H1 (cell line): Measurements from ENCODE around the gene PSMC5. TPM values are rescaled to one million over a fixed set of nuclear protein-coding genes. Genes with fewer than 3 reads are reported as not detected.

Source experiments
- CTCF ChIA-PET: fragments of 300-600 bp; sonication (Branson Sonifier 250); formaldehyde crosslinking; loops from one replicate; lab custom pipeline; 2021; ENCODE audit not compliant: partially characterized antibody; lab: Charles Lee
- POLR2A ChIA-PET: fragments of 300-600 bp; sonication (Branson Sonifier 250); formaldehyde crosslinking; loops from one replicate; lab custom pipeline; 2021; ENCODE audit warnings: inconsistent platforms; ENCODE audit not compliant: partially characterized antibody; lab: Charles Lee
- DNase-seq, 2 experiments: peaks; one replicate each; pipeline versions ENCODE4 v3.0.0 to v3.0.0-alpha.2; 2010 to 2022; ENCODE audit warnings: low spot score in 2 of 2, low read depth in 1 of 2, mixed read lengths in 1 of 2
- FAIRE-seq: peaks from 2 replicates; lab custom pipeline; 2011; peaks lifted over from hg19 to GRCh38; lab: Jason Lieb, UNC
- H2AFZ ChIP-seq: 2 replicates; pipeline ENCODE4 v1.8.1; 2012; ENCODE audit warnings: low read length, inconsistent platforms
- H2AK5ac ChIP-seq: 2 replicates; pipeline ENCODE4 v1.6.1; 2013; ENCODE audit warnings: low read depth, low read length
- H2BK120ac ChIP-seq: replicated peaks from 2 replicates; pipeline ENCODE3; 2013; ENCODE audit warnings: low read depth, low read length, inconsistent platforms
- H2BK12ac ChIP-seq: 2 replicates; pipeline ENCODE4 v1.6.1; 2013; ENCODE audit warnings: low read depth, low read length
- H2BK15ac ChIP-seq: 2 replicates; pipeline ENCODE4 v1.6.1; 2013; ENCODE audit warnings: low read length
- H2BK20ac ChIP-seq: 2 replicates; pipeline ENCODE4 v1.6.1; 2013; ENCODE audit warnings: low read length
- H2BK5ac ChIP-seq: 2 replicates; pipeline ENCODE4 v1.6.1; 2013; ENCODE audit warnings: low read depth, low read length
- H3K14ac ChIP-seq: 2 replicates; pipeline ENCODE4 v1.6.1; 2013; ENCODE audit warnings: inconsistent platforms; ENCODE audit not compliant: insufficient read length
- H3K18ac ChIP-seq: 2 replicates; pipeline ENCODE4 v1.6.1; 2013; ENCODE audit warnings: low read length; ENCODE audit errors: extremely low read depth
- H3K23ac ChIP-seq: 2 replicates; pipeline ENCODE4 v1.6.1; 2013; ENCODE audit warnings: inconsistent platforms; ENCODE audit not compliant: insufficient read length
- H3K23me2 ChIP-seq: 2 replicates; pipeline ENCODE4 v1.6.1; 2013; ENCODE audit warnings: low read depth, low read length
- H3K27ac ChIP-seq: 2 replicates; pipeline ENCODE4 v1.6.1; 2011; ENCODE audit warnings: low read depth, low read length, inconsistent platforms
- H3K27me3 ChIP-seq, 4 experiments: replicated peaks in 1 of 4; 1 replicate in 1 of 4; 2 replicates in 3 of 4; pipeline versions ENCODE4 v1.6.1 to v1.8.1; 2011 to 2013; ENCODE audit warnings: low read length in 3 of 4, mild to moderate bottlenecking in 3 of 4, inconsistent platforms in 2 of 4, mixed read lengths in 2 of 4, moderate library complexity in 1 of 4; ENCODE audit not compliant: control insufficient read depth in 3 of 4, insufficient read depth in 3 of 4; ENCODE audit errors: extremely low read depth in 1 of 4
- H3K36me3 ChIP-seq, 4 experiments: 2 replicates each; pipeline versions ENCODE4 v1.6.1 to v1.8.1; 2011 to 2013; ENCODE audit warnings: mild to moderate bottlenecking in 4 of 4, low read length in 3 of 4, moderate library complexity in 2 of 4, control low read depth in 1 of 4, inconsistent platforms in 1 of 4; ENCODE audit not compliant: insufficient read depth in 4 of 4, control insufficient read depth in 2 of 4
- H3K4ac ChIP-seq: replicated peaks from 2 replicates; pipeline ENCODE3; 2013; ENCODE audit warnings: low read length, low read depth, mixed read lengths, inconsistent platforms; ENCODE audit not compliant: insufficient read length
- H3K4me1 ChIP-seq, 4 experiments: replicated peaks in 1 of 4; 1 replicate in 1 of 4; 2 replicates in 3 of 4; pipeline versions ENCODE4 v1.6.1 to v1.8.1; 2011 to 2013; ENCODE audit warnings: low read length in 3 of 4, inconsistent platforms in 2 of 4, mixed read lengths in 1 of 4; ENCODE audit not compliant: insufficient read depth in 4 of 4, control insufficient read depth in 3 of 4
- H3K4me2 ChIP-seq, 2 experiments: 2 replicates each; pipeline versions ENCODE4 v1.6.1 to v1.8.1; 2011 to 2013; ENCODE audit warnings: low read depth in 2 of 2, low read length in 2 of 2, control low read depth in 1 of 2, inconsistent platforms in 1 of 2, mild to moderate bottlenecking in 1 of 2; ENCODE audit not compliant: insufficient read depth in 1 of 2
- H3K4me3 ChIP-seq, 4 experiments: fragments of 200-600, 300-600 bp in 1 of 4; sonication (generic), shearing (Covaris generic), sonication (Bioruptor Twin) in 1 of 4; 2 replicates each; pipeline versions ENCODE4 v1.5.1 to v1.8.1; 2011 to 2016; ENCODE audit warnings: low read length in 4 of 4, low read depth in 3 of 4, control low read depth in 2 of 4, inconsistent platforms in 2 of 4, mild to moderate bottlenecking in 2 of 4, mixed read lengths in 1 of 4, moderate library complexity in 1 of 4; ENCODE audit not compliant: insufficient read depth in 2 of 4; ENCODE audit errors: extremely low read depth in 1 of 4
- H3K56ac ChIP-seq: replicated peaks from 2 replicates; pipeline ENCODE3; 2013; ENCODE audit warnings: low read depth, mild to moderate bottlenecking, mixed read lengths, low read length, inconsistent platforms; ENCODE audit not compliant: insufficient read length
- H3K79me1 ChIP-seq: 2 replicates; pipeline ENCODE4 v1.6.1; 2013; ENCODE audit warnings: low read depth, low read length, control low read depth
- H3K79me2 ChIP-seq, 2 experiments: 2 replicates each; pipeline versions ENCODE4 v1.6.1 to v1.8.1; 2012 to 2013; ENCODE audit warnings: low read length in 2 of 2, mild to moderate bottlenecking in 2 of 2, inconsistent platforms in 1 of 2; ENCODE audit not compliant: insufficient read depth in 2 of 2, control insufficient read depth in 1 of 2
- H3K9ac ChIP-seq, 4 experiments: replicated peaks in 1 of 4; 1 replicate in 1 of 4; 2 replicates in 3 of 4; pipeline versions ENCODE4 v1.6.1 to v1.8.1; 2011 to 2013; ENCODE audit warnings: low read depth in 3 of 4, low read length in 3 of 4, control low read depth in 2 of 4, mild to moderate bottlenecking in 2 of 4, moderate library complexity in 2 of 4, inconsistent platforms in 1 of 4; ENCODE audit errors: extremely low read depth in 1 of 4
- H3K9me3 ChIP-seq, 2 experiments: 2 replicates each; pipeline versions ENCODE4 v1.6.1 to v1.8.1; 2012 to 2013; ENCODE audit warnings: mild to moderate bottlenecking in 2 of 2, moderate library complexity in 2 of 2, control low read depth in 1 of 2, inconsistent platforms in 1 of 2, low read depth in 1 of 2, low read length in 1 of 2, mixed read lengths in 1 of 2; ENCODE audit not compliant: insufficient read depth in 2 of 2
- H4K20me1 ChIP-seq, 2 experiments: replicated peaks in 1 of 2; 2 replicates each; pipeline versions ENCODE3 to v1.8.1; 2011 to 2013; ENCODE audit warnings: inconsistent platforms in 2 of 2, low read length in 2 of 2, mild to moderate bottlenecking in 1 of 2; ENCODE audit not compliant: insufficient read depth in 2 of 2, control insufficient read depth in 1 of 2
- H4K5ac ChIP-seq: 2 replicates; pipeline ENCODE4 v1.6.1; 2013; ENCODE audit warnings: low read length, low read depth, mixed read lengths, inconsistent platforms; ENCODE audit not compliant: insufficient read length
- H4K8ac ChIP-seq: 2 replicates; pipeline ENCODE4 v1.8.0; 2013; ENCODE audit warnings: mild to moderate bottlenecking, moderate library complexity, low read length, inconsistent platforms; ENCODE audit not compliant: insufficient read depth; ENCODE audit errors: extremely low read depth
- H4K91ac ChIP-seq: replicated peaks from 2 replicates; pipeline ENCODE3; 2013; ENCODE audit warnings: low read length, mixed read lengths, inconsistent platforms; ENCODE audit not compliant: insufficient read length
- GTF2F1 ChIP-seq: IDR thresholded peaks from 2 replicates; pipeline ENCODE4 v1.6.1; 2012; ENCODE audit warnings: low read depth, low read length, improper control_type of control experiment, borderline replicate concordance
- KDM4A ChIP-seq: IDR thresholded peaks from one replicate; pipeline ENCODE4 v1.7.1; 2012; ENCODE audit warnings: low read depth, mild to moderate bottlenecking, moderate library complexity, low read length, inconsistent platforms; ENCODE audit not compliant: severe bottlenecking
- MAFK ChIP-seq: IDR thresholded peaks from 2 replicates; pipeline ENCODE4 v1.6.1; 2012; ENCODE audit warnings: low read depth, mild to moderate bottlenecking, improper control_type of control experiment, low read length
- RBBP5 ChIP-seq: IDR thresholded peaks from 2 replicates; pipeline ENCODE4 v1.7.1; 2012; ENCODE audit warnings: low read depth, mild to moderate bottlenecking, inconsistent platforms, low read length, moderate library complexity, borderline replicate concordance
- ZNF274 ChIP-seq: IDR thresholded peaks from 2 replicates; pipeline ENCODE4 v1.7.0; 2012; ENCODE audit warnings: low read length, borderline replicate concordance; ENCODE audit errors: extremely low read depth
- WGBS, 2 experiments: shearing (Covaris generic) in 1 of 2; methylation state at CpG; one replicate each; pipeline versions ENCODE4 v1.1.6 to v1.1.7; 2013 to 2015; ENCODE audit warnings: low lambda C conversion rate in 2 of 2, mixed read lengths in 2 of 2, inconsistent platforms in 1 of 2, low coverage in 1 of 2, missing lambda C conversion rate in 1 of 2; ENCODE audit not compliant: insufficient replicate concordance in 2 of 2, insufficient coverage in 1 of 2, insufficient read length in 1 of 2; ENCODE audit errors: extremely low coverage in 1 of 2, missing lambda C conversion rate in 1 of 2; 5-methylcytosine and 5-hydroxymethylcytosine counted together
- polyA plus RNA-seq, 7 experiments: library from polyadenylated mRNA; depleted of rRNA in 3 of 7; stranded (reverse) in 5 of 7; unstranded in 2 of 7; fragments of >200 nt in 5 of 7; fragments of 200-250 nt in 2 of 7; gene quantifications; 1 replicate in 5 of 7; 2 replicates in 1 of 7; 4 replicates in 1 of 7; pipeline versions ENCODE4 v1.2.1 to v1.2.3, GENCODE V29; 2011 to 2013; ENCODE audit warnings: missing spikeins in 2 of 7, mixed read lengths in 2 of 7
- total RNA-seq: library from RNA; stranded (reverse); fragmentation: NEBNext Ultra II Directional; extraction: Animal tissue kit (Norgen Biotek cat#: 25700); gene quantifications from 2 replicates; pipeline ENCODE4 v1.2.1, GENCODE V29; 2021
- TF ChIP-seq, protein P1 (sequence below), 3 experiments: IDR thresholded peaks; 1 replicate in 2 of 3; 2 replicates in 1 of 3; pipeline versions ENCODE4 v1.5.1 to v1.6.1; 2011; ENCODE audit warnings: low read length in 3 of 3, mild to moderate bottlenecking in 3 of 3, inconsistent platforms in 2 of 3, low read depth in 1 of 3, moderate library complexity in 1 of 3; ENCODE audit not compliant: insufficient read depth in 1 of 3; ENCODE audit errors: control extremely low read depth in 1 of 3

PSMC5 gene
- total and polyA plus RNA-seq, 2 of the 8 experiments (the other 6 are each of a cell fraction or from before 2014, with no cell fraction given) = 172 to 180 TPM

- DNase-seq (no peak), FAIRE-seq (no peak)
- Histone ChIP-seq H3K79me1 (peaks cover 4% of the 10 kb centered on the region; the same call in 1 of the 2 replicates), H4K5ac (no peak overlapping the region), H3K9me3 (no peaks in the 10 kb centered on the region), H2AK5ac (no peak overlapping the region), H2BK120ac (no peak overlapping the region), H4K20me1 (peaks cover 11 to 14% of the 10 kb centered on the region in 2 experiments), H3K27ac (no peak overlapping the region), H3K4me2 (no peak overlapping the region), H3K4ac (no peak overlapping the region), H3K23ac (no peak overlapping the region), H3K14ac (no peak overlapping the region), H3K27me3 (no peaks in the 10 kb centered on the region), H3K36me3 (peaks cover 8 to 53% (median 28%) of the 10 kb centered on the region in 4 experiments), H4K91ac (no peak overlapping the region), H3K9ac (no peak overlapping the region), H2BK12ac (no peak overlapping the region), H3K18ac (no peak overlapping the region), H2BK15ac (no peak overlapping the region), H2BK5ac (no peak overlapping the region), H3K23me2 (no peaks in the 10 kb centered on the region; the same call in 1 of the 2 replicates), H4K8ac (no peak overlapping the region), H3K4me1 (no peaks in the 10 kb centered on the region), H3K4me3 (no peak overlapping the region), H3K79me2 (peaks cover 26 to 85% of the 10 kb centered on the region in 2 experiments), H2AFZ (no peak overlapping the region), H2BK20ac (no peak overlapping the region), H3K56ac (no peak overlapping the region)
- CTCF ChIA-PET = interaction anchor here (1.1 to 2.3 kb wide), 2 partner anchors 9 to 47 kb away, joined by 3 to 10 read pairs; partner anchors contain the start of gene DDX42
- WGBS, 2 experiments = 79% methylated on average over 6 of the region's 6 CpGs; no CpG with 5 or more reads in 1 of the 2 experiments
- POLR2A ChIA-PET = interaction anchor here (0.8 to 24.4 kb wide), 6 partner anchors 10 to 41 kb away, joined by 3 to 481 read pairs (median 8); partner anchors contain the start of genes CCDC47, DDX42, FTSJ3 and PSMC5
- no peak for TF ChIP-seq MAFK
- TF ChIP-seq, protein P1, sequence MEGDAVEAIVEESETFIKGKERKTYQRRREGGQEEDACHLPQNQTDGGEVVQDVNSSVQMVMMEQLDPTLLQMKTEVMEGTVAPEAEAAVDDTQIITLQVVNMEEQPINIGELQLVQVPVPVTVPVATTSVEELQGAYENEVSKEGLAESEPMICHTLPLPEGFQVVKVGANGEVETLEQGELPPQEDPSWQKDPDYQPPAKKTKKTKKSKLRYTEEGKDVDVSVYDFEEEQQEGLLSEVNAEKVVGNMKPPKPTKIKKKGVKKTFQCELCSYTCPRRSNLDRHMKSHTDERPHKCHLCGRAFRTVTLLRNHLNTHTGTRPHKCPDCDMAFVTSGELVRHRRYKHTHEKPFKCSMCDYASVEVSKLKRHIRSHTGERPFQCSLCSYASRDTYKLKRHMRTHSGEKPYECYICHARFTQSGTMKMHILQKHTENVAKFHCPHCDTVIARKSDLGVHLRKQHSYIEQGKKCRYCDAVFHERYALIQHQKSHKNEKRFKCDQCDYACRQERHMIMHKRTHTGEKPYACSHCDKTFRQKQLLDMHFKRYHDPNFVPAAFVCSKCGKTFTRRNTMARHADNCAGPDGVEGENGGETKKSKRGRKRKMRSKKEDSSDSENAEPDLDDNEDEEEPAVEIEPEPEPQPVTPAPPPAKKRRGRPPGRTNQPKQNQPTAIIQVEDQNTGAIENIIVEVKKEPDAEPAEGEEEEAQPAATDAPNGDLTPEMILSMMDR (IDR thresholded peaks at IDR 0.05; ENCODE audit: control extremely low read depth in 1 of 3, insufficient read depth in 1 of 3, low read depth in 1 of 3, low read length in 3 of 3) = no peak
- TF ChIP-seq RBBP5 = no peak
- TF ChIP-seq ZNF274 = no peak
- no peak for TF ChIP-seq GTF2F1
- no peak for TF ChIP-seq KDM4A
Observed at GRCh38 chr17:63783522-63783921, 43.7 kb upstream of the PSMC5 start.
